Stomach (tissue), 4 donors: ENCODE results near the gene TBC1D14.

Experiments
- EP300 ChIP-seq: sonication (generic); formaldehyde crosslinking; IDR thresholded peaks from one replicate; pipeline ENCODE4 v1.6.1; 2017; ENCODE audit warnings: antibody characterized with exemption
- POLR2A ChIP-seq, 4 donors: fragments of 450-650 bp; IDR thresholded peaks; one replicate each; pipeline ENCODE4 v1.6.1; 2016; ENCODE audit warnings: antibody characterized with exemption in 4 of 4, control low read depth in 2 of 4, mild to moderate bottlenecking in 1 of 4, moderate library complexity in 1 of 4
- POLR2AphosphoS5 ChIP-seq, 3 donors: sonication (generic); formaldehyde crosslinking; IDR thresholded peaks; one replicate each; pipeline ENCODE4 v1.6.1; 2016; ENCODE audit warnings: antibody characterized with exemption in 3 of 3
- TF ChIP-seq, protein P1 (sequence below), 7 experiments: fragments of 450-650 bp in 4 of 7; fragments of 200-600 bp in 3 of 7; sonication (generic) in 3 of 7; IDR thresholded peaks; one replicate each; pipeline ENCODE4 v1.5.1; 2016 to 2019; ENCODE audit warnings: antibody characterized with exemption in 7 of 7, control low read depth in 2 of 7, mild to moderate bottlenecking in 1 of 7

- TF ChIP-seq EP300 (no peak), POLR2A (IDR thresholded peaks at IDR 0.05) (no peak), POLR2AphosphoS5 (IDR thresholded peaks at IDR 0.05) (no peak)
- TF ChIP-seq, protein P1, sequence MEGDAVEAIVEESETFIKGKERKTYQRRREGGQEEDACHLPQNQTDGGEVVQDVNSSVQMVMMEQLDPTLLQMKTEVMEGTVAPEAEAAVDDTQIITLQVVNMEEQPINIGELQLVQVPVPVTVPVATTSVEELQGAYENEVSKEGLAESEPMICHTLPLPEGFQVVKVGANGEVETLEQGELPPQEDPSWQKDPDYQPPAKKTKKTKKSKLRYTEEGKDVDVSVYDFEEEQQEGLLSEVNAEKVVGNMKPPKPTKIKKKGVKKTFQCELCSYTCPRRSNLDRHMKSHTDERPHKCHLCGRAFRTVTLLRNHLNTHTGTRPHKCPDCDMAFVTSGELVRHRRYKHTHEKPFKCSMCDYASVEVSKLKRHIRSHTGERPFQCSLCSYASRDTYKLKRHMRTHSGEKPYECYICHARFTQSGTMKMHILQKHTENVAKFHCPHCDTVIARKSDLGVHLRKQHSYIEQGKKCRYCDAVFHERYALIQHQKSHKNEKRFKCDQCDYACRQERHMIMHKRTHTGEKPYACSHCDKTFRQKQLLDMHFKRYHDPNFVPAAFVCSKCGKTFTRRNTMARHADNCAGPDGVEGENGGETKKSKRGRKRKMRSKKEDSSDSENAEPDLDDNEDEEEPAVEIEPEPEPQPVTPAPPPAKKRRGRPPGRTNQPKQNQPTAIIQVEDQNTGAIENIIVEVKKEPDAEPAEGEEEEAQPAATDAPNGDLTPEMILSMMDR (IDR thresholded peaks at IDR 0.05), result no peak
Observed at GRCh38 chr4:6932918-6933317, 23.3 kb downstream of the TBC1D14 start.
